Measurements from ENCODE around the gene NALCN. TPM values are rescaled to one million over a fixed set of nuclear protein-coding genes. Genes with fewer than 3 reads are reported as not detected.

NALCN gene
- total and polyA plus RNA-seq, 4 donors: 0.11 to 0.64 (median 0.37) TPM

- 28 to 30% methylated on average over 7 of the region's 7 CpGs for WGBS, 2 donors
- DNase-seq (peak; percentile 16 to 82 (median 66)), ATAC-seq (ENCODE audit: insufficient read depth, low FRiP score) (peak; percentile 53)
- H3K4me3 ChIP-seq: no peak overlapping the region
- TF ChIP-seq CTCF (IDR thresholded peaks at IDR 0.05; ENCODE audit: control extremely low read depth, extremely low read depth): peak; percentile 43
- H3K36me3 ChIP-seq (ENCODE audit: control insufficient read depth in 4 of 4, insufficient read depth in 4 of 4, low read length in 4 of 4): no peaks in the 10 kb centered on the region
- no peaks in the 10 kb centered on the region for H3K4me1 ChIP-seq (ENCODE audit: control insufficient read depth in 5 of 5, insufficient read depth in 5 of 5, low read length in 5 of 5)
- H3K9me3 ChIP-seq (ENCODE audit: control insufficient read depth in 4 of 4, insufficient read depth in 3 of 4, low read length in 3 of 4): no peaks in the 10 kb centered on the region
- H3K27ac ChIP-seq (ENCODE audit: low read depth in 1 of 2, low read length in 1 of 2): no peak overlapping the region
- peaks cover under 1 to 4% (median 2%) of the 10 kb centered on the region in 3 donors for H3K27me3 ChIP-seq (ENCODE audit: control insufficient read depth in 3 of 3, insufficient read depth in 3 of 3, low read length in 2 of 3)
- H3K9ac ChIP-seq (ENCODE audit: insufficient read depth in 1 of 2, low read length in 2 of 2): no peak overlapping the region
These were observed 271.4 kb downstream of the NALCN start for GRCh38 chr13:101144808-101145419.

- no peak for TF ChIP-seq CTCF (IDR thresholded peaks at IDR 0.05; ENCODE audit: control extremely low read depth, extremely low read depth)
- H3K9ac ChIP-seq (ENCODE audit: insufficient read depth in 1 of 2, low read length in 2 of 2): no peak overlapping the region
- no peak overlapping the region for H3K4me3 ChIP-seq
- no peaks in the 10 kb centered on the region for H3K4me1 ChIP-seq (ENCODE audit: control insufficient read depth in 5 of 5, insufficient read depth in 5 of 5, low read length in 5 of 5)
- no peaks in the 10 kb centered on the region for H3K9me3 ChIP-seq (ENCODE audit: control insufficient read depth in 4 of 4, insufficient read depth in 3 of 4, low read length in 3 of 4)
- no peak overlapping the region for H3K27ac ChIP-seq (ENCODE audit: low read depth in 1 of 2, low read length in 1 of 2)
- ATAC-seq (ENCODE audit: insufficient read depth, low FRiP score) (no peak), DNase-seq (no peak)
- WGBS, 2 donors: 86 to 92% methylated on average over 2 of the region's 2 CpGs
- no peaks in the 10 kb centered on the region for H3K36me3 ChIP-seq (ENCODE audit: control insufficient read depth in 4 of 4, insufficient read depth in 4 of 4, low read length in 4 of 4)
- peaks cover 0 to 9% (median 4%) of the 10 kb centered on the region in 3 donors for H3K27me3 ChIP-seq (ENCODE audit: control insufficient read depth in 3 of 3, insufficient read depth in 3 of 3, low read length in 2 of 3)
These were observed 275.4 kb downstream of the NALCN start for GRCh38 chr13:101140936-101141335.

- H3K27me3 ChIP-seq (ENCODE audit: control insufficient read depth in 3 of 3, insufficient read depth in 3 of 3, low read length in 2 of 3): peaks cover 0 to 7% (median 4%) of the 10 kb centered on the region in 3 donors
- no peaks in the 10 kb centered on the region for H3K9me3 ChIP-seq (ENCODE audit: control insufficient read depth in 4 of 4, insufficient read depth in 3 of 4, low read length in 3 of 4)
- no peak overlapping the region for H3K9ac ChIP-seq (ENCODE audit: insufficient read depth in 1 of 2, low read length in 2 of 2)
- DNase-seq: no peak
- 79 to 85% methylated on average over 9 of the region's 9 CpGs for WGBS, 2 donors
- no peak overlapping the region for H3K4me3 ChIP-seq
- H3K4me1 ChIP-seq (ENCODE audit: control insufficient read depth in 5 of 5, insufficient read depth in 5 of 5, low read length in 5 of 5): no peaks in the 10 kb centered on the region
- H3K27ac ChIP-seq (ENCODE audit: low read depth in 1 of 2, low read length in 1 of 2): no peak overlapping the region
- no peak for ATAC-seq (ENCODE audit: insufficient read depth, low FRiP score)
- no peak for TF ChIP-seq CTCF (IDR thresholded peaks at IDR 0.05; ENCODE audit: control extremely low read depth, extremely low read depth)
- H3K36me3 ChIP-seq (ENCODE audit: control insufficient read depth in 4 of 4, insufficient read depth in 4 of 4, low read length in 4 of 4): no peaks in the 10 kb centered on the region
These were observed 276.1 kb downstream of the NALCN start for GRCh38 chr13:101140087-101140770.

Data from lung (tissue), 12 donors.